HCT116 (cell line): ENCODE data around the gene ZNF775. TPM values are rescaled to one million over a fixed set of nuclear protein-coding genes. Genes with fewer than 3 reads are reported as not detected.

Experiments
- ATAC-seq: fragments of 200-7000 bp; cut with Tn5 transposase; 2 replicates; pipeline ENCODE4 v1.9.1; 2020; ENCODE audit warnings: mild to moderate bottlenecking, moderate library complexity
- BruUV-seq: library from RNA; stranded (reverse); fragments of 400-500 nt; replicated peaks from 2 replicates; lab custom pipeline; 2021; lab: Mats Ljungman, UMichigan
- CTCF ChIA-PET: fragments of 300-600 bp; sonication (Branson Sonifier 250); formaldehyde crosslinking; loops from one replicate; lab custom pipeline; 2021; ENCODE audit warnings: antibody characterized with exemption; lab: Charles Lee
- POLR2A ChIA-PET: fragments of 300-600, 350-600 bp; sonication (Branson Sonifier 250); formaldehyde crosslinking; loops from one replicate; lab custom pipeline; 2021; ENCODE audit warnings: antibody characterized with exemption; lab: Charles Lee
- RAD21 ChIA-PET, 2 experiments: fragments of 300-600 bp; sonication (Branson Sonifier 250); formaldehyde crosslinking; loops; one replicate each; lab custom pipeline; 2023; ENCODE audit warnings: low total read pairs in 2 of 2; ENCODE audit not compliant: uncharacterized antibody in 2 of 2, unreplicated experiment in 2 of 2, low non-redundant PET in 1 of 2; lab: Charles Lee
- DNase-seq: peaks from one replicate; pipeline ENCODE4 v3.0.0-alpha.2; 2010; ENCODE audit warnings: low read depth, low spot score
- H2AFZ ChIP-seq: fragments of 200-600 bp; shearing (Covaris generic), sonication (generic); 2 replicates; pipeline ENCODE4 v1.6.1; 2017; ENCODE audit warnings: low read depth, mixed run types, mixed read lengths, antibody characterized with exemption, low read length; ENCODE audit not compliant: poor library complexity, severe bottlenecking
- H3K27ac ChIP-seq: 2 replicates; pipeline ENCODE4 v1.5.1; 2012; ENCODE audit warnings: low read depth, low read length
- H3K27me3 ChIP-seq: fragments of 200-600 bp; sonication (generic); 2 replicates; pipeline ENCODE4 v1.6.1; 2016; ENCODE audit warnings: mixed run types, low read length, mixed read lengths; ENCODE audit not compliant: insufficient read depth
- H3K36me3 ChIP-seq, 2 experiments: fragments of 200-500 bp in 1 of 2; fragments of 200-600 bp in 1 of 2; sonication (Bioruptor generic) in 1 of 2; sonication (generic) in 1 of 2; 2 replicates each; pipeline versions ENCODE4 v1.5.1 to v1.6.1; 2014 to 2016; ENCODE audit warnings: low read length in 2 of 2, inconsistent platforms in 1 of 2, mixed read lengths in 1 of 2, mixed run types in 1 of 2; ENCODE audit not compliant: insufficient read depth in 2 of 2, control insufficient read depth in 1 of 2
- H3K4me1 ChIP-seq, 2 experiments: fragments of 200-600 bp in 1 of 2; sonication (generic) in 1 of 2; 2 replicates each; pipeline versions ENCODE4 v1.5.1 to v1.6.1; 2012 to 2017; ENCODE audit warnings: low read length in 2 of 2, inconsistent platforms in 1 of 2, mild to moderate bottlenecking in 1 of 2, mixed read lengths in 1 of 2, mixed run types in 1 of 2, moderate library complexity in 1 of 2; ENCODE audit not compliant: insufficient read depth in 2 of 2, control insufficient read depth in 1 of 2
- H3K4me2 ChIP-seq: fragments of 200-600 bp; sonication (generic); 2 replicates; pipeline ENCODE4 v1.6.1; 2017; ENCODE audit warnings: mixed run types, low read length, mixed read lengths
- H3K4me3 ChIP-seq, 2 experiments: fragments of 200-600 bp in 1 of 2; sonication (generic) in 1 of 2; replicated peaks in 1 of 2; 2 replicates each; pipeline ENCODE4 v1.5.1; 2011 to 2016; ENCODE audit warnings: low read length in 2 of 2, control low read depth in 1 of 2, low read depth in 1 of 2, mild to moderate bottlenecking in 1 of 2, mixed read lengths in 1 of 2, mixed run types in 1 of 2
- H3K79me2 ChIP-seq: fragments of 200-600 bp; sonication (generic); 2 replicates; pipeline ENCODE4 v1.6.1; 2017; ENCODE audit warnings: mild to moderate bottlenecking, mixed run types, low read length, moderate library complexity, mixed read lengths; ENCODE audit not compliant: insufficient read depth
- H3K9ac ChIP-seq: fragments of 200-600 bp; sonication (generic); 2 replicates; pipeline ENCODE4 v1.6.1; 2016; ENCODE audit warnings: low read length, mixed read lengths
- H3K9me2 ChIP-seq: fragments of 200-600 bp; sonication (generic), shearing (Covaris generic); 2 replicates; pipeline ENCODE4 v1.6.1; 2017; ENCODE audit warnings: mixed run types, mild to moderate bottlenecking, moderate library complexity; ENCODE audit not compliant: insufficient read depth
- H3K9me3 ChIP-seq, 2 experiments: fragments of 200-500 bp in 1 of 2; fragments of 200-600 bp in 1 of 2; sonication (Bioruptor generic) in 1 of 2; sonication (generic) in 1 of 2; 2 replicates each; pipeline ENCODE4 v1.6.1; 2014 to 2017; ENCODE audit warnings: low read length in 2 of 2, mixed read lengths in 2 of 2, inconsistent platforms in 1 of 2, low read depth in 1 of 2, mild to moderate bottlenecking in 1 of 2, mixed run types in 1 of 2, moderate library complexity in 1 of 2; ENCODE audit not compliant: control insufficient read depth in 1 of 2, insufficient read depth in 1 of 2
- H4K20me1 ChIP-seq: fragments of 200-600 bp; sonication (generic), shearing (Covaris generic); 2 replicates; pipeline ENCODE4 v1.6.1; 2017; ENCODE audit warnings: mixed run types, mild to moderate bottlenecking, moderate library complexity; ENCODE audit not compliant: insufficient read depth
- CBX3 ChIP-seq: IDR thresholded peaks from 2 replicates; pipeline ENCODE4 v1.6.1; 2012; ENCODE audit warnings: low read depth
- CEBPB ChIP-seq: IDR thresholded peaks from 2 replicates; pipeline ENCODE4 v1.6.1; 2012; ENCODE audit warnings: low read depth
- EZH2phosphoT487 ChIP-seq: fragments of 200-600 bp; IDR thresholded peaks from 2 replicates; pipeline ENCODE4 v1.6.1; 2018; ENCODE audit warnings: antibody characterized with exemption, borderline replicate concordance
- POLR2AphosphoS5 ChIP-seq: IDR thresholded peaks from 2 replicates; pipeline ENCODE4 v1.6.1; 2011; ENCODE audit warnings: mild to moderate bottlenecking, low read depth, low read length, moderate library complexity
- RAD21 ChIP-seq: IDR thresholded peaks from 2 replicates; pipeline ENCODE4 v1.6.1; 2012; ENCODE audit warnings: low read depth, mild to moderate bottlenecking
- TCF7L2 ChIP-seq: IDR thresholded peaks from 2 replicates; pipeline ENCODE4 v1.7.0; 2011; ENCODE audit warnings: borderline replicate concordance, inconsistent platforms; ENCODE audit not compliant: insufficient read depth, insufficient read length; ENCODE audit errors: extremely low read depth
- intact Hi-C: fragments of 100-400 bp; cut with micrococcal nuclease; formaldehyde crosslinking; loops from 2 replicates; pipeline ENCODE4 v1.10.0; 2022
- total RNA-seq: library from RNA; stranded (reverse); gene quantifications from one replicate; pipeline ENCODE4 v1.2.1, GENCODE V29; 2021; ENCODE audit not compliant: unreplicated experiment

ZNF775 gene
- total RNA-seq, 1 experiment from 2014 or later: 4.5 TPM

DNA sequence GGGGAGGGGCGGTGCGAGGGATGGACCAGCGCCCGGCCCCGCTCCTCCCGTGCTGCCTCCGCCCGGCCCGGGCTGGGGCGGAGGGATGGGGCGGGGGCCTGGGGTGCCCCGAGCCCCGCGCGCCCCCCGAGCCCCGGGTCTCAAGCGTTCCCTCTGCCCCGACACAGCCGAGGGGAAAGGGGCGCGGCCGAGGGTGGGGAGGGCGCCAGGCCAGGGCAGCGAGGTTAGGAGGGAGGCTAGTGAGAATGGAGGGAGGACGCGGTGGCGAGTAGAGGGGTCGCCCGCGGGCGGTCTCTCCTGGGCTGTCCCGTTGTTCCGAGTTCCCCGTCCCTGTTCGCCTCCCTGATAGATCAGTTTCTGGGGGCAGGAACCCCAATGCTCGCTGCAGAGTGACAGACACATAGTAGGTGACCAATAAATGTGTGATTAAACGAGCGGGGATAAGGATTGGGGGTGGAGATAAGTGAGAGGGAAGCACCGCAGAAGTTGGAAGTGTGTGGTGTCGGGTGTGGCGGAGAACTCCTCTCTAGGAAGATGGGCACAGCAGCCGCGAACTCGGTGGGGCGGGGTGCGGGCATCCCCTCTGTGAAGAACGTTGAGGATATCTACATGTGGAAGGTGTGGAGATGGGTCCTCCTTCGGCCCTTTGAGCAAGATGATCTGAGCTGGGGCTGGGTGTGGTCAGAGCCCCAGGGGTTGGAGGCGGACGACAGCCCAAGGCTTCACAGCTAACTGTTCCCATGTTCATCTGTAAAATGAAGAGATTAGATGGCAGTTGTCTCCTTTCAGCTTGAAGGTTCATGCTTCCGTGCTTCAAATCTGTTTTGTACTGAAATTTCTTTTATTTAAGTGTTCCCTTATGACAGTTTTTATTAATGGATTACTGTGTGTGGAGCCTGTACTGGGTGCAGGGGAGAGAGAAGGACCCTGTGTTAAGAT, 580 bp downstream of the ZNF775 start:
- BruUV-seq: no TSS peak
- no peak overlapping the region for H2AFZ ChIP-seq
- no peaks in the 10 kb centered on the region; the same call in 1 of the 2 replicates for H3K79me2 ChIP-seq
- ChIA-PET POLR2A (no interaction called here), CTCF (no interaction called here), RAD21 (no interaction called here)
- H3K27ac ChIP-seq: peak overlapping the region; percentile 53
- intact Hi-C loops: loop anchor here (1.0 to 2.0 kb wide), 2 partner anchors 13 to 26 kb away; a partner anchor contains a TSS
- no peaks in the 10 kb centered on the region for H4K20me1 ChIP-seq
- peaks cover 15 to 24% of the 10 kb centered on the region in 2 experiments for H3K4me1 ChIP-seq
- H3K27me3 ChIP-seq: no peaks in the 10 kb centered on the region
- peak overlapping the region; percentile 70 for H3K9ac ChIP-seq
- DNase-seq: no peak
- peak overlapping the region; percentile 66 to 88 for H3K4me3 ChIP-seq
- no peaks in the 10 kb centered on the region for H3K36me3 ChIP-seq
- ATAC-seq: peak; percentile 35
- H3K9me2 ChIP-seq: no peaks in the 10 kb centered on the region
- peak overlapping the region; percentile 99 for H3K4me2 ChIP-seq
- no peaks in the 10 kb centered on the region for H3K9me3 ChIP-seq
- TF ChIP-seq POLR2AphosphoS5 (no peak), TCF7L2 (peak; percentile 37), CEBPB (no peak), RAD21 (no peak)

DNA sequence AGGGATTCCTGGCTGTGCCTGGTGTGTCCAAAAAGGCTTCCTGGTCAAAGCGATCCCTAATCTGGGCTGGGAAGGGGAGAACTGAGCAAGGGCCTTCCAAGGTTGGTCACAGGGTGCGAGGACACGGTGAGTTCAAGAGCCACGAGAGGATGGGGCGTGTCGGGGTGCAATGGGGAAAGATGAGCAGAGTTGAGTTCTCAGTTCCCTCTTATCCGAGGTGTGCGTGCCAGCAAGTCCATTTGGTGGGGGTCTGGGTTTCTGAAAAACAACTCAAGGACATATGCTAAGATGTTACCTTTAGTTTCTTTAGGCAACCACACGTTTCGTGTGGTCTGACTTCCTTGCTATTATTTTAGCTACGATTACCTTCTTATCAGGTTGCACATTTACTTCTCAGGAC, 1.3 kb downstream of the ZNF775 start:
- Histone ChIP-seq H3K79me2 (no peaks in the 10 kb centered on the region; the same call in 1 of the 2 replicates), H3K27me3 (no peaks in the 10 kb centered on the region), H3K4me2 (peak overlapping the region; percentile 99), H3K4me1 (peaks cover 15 to 24% of the 10 kb centered on the region in 2 experiments), H3K9me3 (no peaks in the 10 kb centered on the region)
- POLR2A ChIA-PET: no interaction called here
- no peak for DNase-seq
- no peak for ATAC-seq
- RAD21 ChIA-PET: no interaction called here
- TF ChIP-seq CEBPB (no peak), CBX3 (no peak), EZH2phosphoT487 (no peak)
- TF ChIP-seq, all 23 proteins: peak for 0
- CTCF ChIA-PET: no interaction called here
- intact Hi-C loops: loop anchor here (1.0 kb wide), 1 partner anchor 25 kb away; a partner anchor contains a TSS
- Histone ChIP-seq H4K20me1 (no peaks in the 10 kb centered on the region), H3K27ac (no peak overlapping the region), H3K4me3 (peak overlapping the region; percentile 66 to 88; a peak in 3 of 4 replicates), H3K36me3 (no peaks in the 10 kb centered on the region), H2AFZ (no peak overlapping the region), H3K9me2 (no peaks in the 10 kb centered on the region), H3K9ac (no peak overlapping the region; the same call in 1 of the 2 replicates)
- BruUV-seq: no TSS peak
